Central memory CD4-positive, alpha-beta T cell (primary cell): ENCODE measurements around the gene KRTAP20-3.

Experiments
- DNase-seq: peaks from one replicate; pipeline ENCODE4 v3.0.0; 2022

KRTAP20-3 gene

DNA sequence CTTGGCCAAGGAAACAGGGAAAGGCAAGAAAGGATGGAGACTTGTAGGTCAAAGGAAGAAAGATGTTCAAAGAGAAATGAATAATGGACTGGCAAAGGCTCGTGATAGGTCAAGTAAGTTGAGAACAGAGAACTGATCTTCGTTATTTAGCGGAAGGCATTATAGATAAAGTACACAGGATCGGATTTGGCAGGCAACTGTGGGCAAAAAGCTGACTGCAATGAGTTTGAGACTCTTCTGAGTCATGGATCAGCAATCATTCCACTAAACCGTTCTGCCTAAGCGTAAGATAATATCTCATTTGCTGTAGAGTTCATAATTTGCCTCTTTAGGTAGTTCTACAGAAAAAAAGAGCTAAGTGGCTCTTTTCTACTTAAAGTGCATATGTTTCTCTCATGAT is 41.8 kb downstream of the KRTAP20-3 start:
- DNase-seq: no peak

DNA sequence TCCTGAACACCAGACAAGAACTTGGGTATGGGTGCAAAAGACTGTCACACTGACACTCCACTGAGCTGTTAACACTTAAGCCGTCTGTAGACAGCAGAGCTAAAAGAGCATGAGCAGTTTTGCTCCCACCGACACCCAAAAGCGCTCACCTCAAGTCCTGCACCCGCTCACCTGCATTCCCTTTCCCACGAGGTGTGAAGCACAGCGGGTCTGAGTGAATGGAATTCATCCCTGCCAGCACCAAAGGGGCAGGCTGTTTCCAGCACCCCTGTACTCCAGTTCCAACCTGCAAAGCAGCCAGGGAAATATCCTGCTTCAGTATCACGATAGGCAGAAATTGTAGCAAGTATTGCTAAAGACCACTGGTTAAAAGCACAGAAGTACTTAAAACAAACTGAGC is 47.2 kb downstream of the KRTAP20-3 start:
- no peak for DNase-seq
